Activated CD4-positive, alpha-beta T cell treated with anti-CD3 and anti-CD28 coated beads, Interleukin-2, amount 50 U/mL, for 24 hours (primary cell): Measurements from ENCODE around the gene MYNN.

Experiments used
- DNase-seq, 2 donors: peaks; one replicate each; pipeline ENCODE4 v3.0.0-alpha.2; 2020; ENCODE audit warnings: low read depth in 1 of 2, low spot score in 1 of 2

Gene MYNN

DNA sequence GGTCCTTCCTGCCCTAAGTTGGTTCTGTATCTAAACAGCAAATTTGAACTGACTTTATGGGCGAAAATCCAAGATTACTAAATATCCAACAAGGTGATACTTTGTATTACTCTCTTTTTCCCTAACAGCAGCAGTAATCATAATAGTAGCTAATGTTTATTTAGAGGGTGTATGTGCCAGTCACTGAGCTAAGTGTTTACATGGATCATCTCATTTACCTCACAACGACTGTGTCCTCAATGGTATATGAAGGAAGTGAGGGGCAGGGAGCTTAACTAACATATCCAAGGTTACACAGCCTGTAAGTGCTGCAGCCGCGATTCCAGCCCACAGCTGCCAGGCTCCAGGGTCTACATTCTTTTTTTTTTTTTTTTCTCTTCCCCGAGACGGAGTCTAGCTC lies 49.8 kb downstream of the MYNN start:
- no peak for DNase-seq

DNA sequence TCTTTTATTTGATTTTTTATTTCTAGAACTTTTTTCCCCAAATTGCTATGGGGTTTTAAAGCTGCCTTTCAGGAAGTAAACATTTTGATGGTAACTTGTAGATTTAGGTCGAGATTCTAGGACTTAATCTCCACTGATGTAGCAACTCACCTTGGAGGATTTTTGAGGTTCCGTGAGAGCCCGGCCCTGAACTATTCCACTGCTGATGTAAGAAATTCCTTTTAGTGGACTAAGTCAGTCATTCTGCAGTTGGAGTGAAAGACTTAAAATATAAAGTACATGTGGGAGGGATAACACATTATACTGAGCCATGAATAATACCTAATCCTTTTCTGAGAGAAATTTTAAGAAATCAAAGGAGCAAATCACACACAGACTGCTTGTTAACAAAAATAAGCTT lies 52.1 kb downstream of the MYNN start:
- DNase-seq: no peak

DNA sequence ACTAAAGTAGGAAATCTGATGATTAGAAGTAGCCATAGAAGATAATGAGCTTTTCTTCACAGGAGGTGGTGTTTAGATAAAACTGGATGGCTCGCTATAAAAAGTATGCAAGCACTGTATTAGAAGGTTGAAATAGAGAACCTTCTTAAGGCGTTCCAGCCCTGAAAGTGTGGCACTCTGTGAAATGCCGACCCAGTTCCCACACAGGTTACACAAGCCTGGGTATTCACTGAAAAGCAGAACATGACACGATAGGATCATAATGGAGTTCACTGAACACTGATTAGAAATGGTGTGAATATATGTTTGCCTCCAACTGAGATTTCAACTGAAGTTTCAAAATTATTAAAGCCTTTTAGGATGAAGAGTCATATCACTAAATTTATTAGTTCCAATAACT lies 54.5 kb downstream of the MYNN start:
- no peak for DNase-seq

GRCh38 chr3:169835533-169835932 lies 62.3 kb downstream of the MYNN start:
- no peak for DNase-seq

DNA sequence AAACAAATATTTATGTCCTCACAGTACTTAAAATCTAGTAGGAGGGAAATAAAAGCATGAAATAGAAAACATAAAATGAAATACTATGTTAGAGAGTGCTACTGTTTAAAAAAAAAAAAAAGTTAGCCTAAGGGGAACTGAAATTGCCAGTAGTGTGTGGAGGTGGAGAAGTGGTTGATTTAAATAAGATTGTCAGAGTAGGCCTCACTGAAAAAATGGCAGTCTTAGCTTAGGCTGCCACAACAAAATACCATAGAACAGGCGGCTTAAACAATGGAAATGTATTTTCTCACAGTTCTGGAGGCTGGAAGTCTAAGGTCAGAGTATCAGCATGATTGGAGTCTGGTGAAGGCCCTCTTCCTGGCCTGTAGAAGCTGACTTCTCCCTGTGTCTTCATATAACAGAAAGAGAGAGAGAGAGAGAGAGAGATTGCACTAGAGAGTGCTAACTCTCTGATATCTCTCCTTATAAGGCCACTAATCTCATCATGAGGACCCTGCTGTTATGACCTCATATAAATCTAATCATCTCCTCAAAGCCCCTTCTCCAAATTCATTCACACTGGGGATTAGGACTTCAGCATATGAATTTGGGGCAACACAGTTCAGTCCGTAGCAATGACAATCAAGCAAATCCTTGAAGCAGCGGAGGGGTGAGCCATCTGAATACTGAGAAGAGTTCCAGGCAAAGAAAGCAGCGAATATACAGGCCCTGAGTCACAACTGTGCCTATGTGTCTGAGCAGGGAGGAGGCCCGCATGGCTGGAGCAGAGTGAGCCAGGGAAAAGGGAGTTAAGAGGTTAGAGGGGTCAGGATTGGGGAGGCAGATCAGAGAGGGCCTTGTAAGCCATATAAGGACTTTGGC lies 63.1 kb downstream of the MYNN start:
- DNase-seq: no peak

DNA sequence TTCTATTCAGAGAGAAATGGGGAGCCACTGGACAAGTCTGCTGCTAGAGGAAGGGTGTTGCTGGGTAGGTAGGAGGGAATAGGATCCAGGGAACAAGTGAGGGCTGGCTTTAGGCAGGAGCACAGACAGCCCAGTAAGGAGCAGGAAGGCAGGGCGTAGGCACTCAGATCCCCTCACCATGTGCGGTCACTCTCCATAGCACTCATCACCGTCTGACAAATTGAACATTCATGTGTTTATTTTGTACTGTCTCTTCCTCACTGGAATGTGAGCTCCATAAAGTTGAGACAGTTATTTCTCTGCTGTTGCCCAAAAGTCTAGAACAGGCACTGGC lies 63.7 kb downstream of the MYNN start:
- DNase-seq: no peak

- no peak for DNase-seq
These were observed 65.4 kb downstream of the MYNN start for GRCh38 chr3:169838511-169839030.
